Brain microvascular endothelial cell (primary cell): Measurements from ENCODE around the gene LMTK3.
"Not testable (repeated sequence)": the region's sequence is repeated elsewhere in the genome, so short reads cannot be mapped to it uniquely, and the experiment has no call there.

ENCODE experiments used
- DNase-seq: peaks from one replicate; pipeline ENCODE4 v3.0.0-alpha.2; 2020
- H3K27ac ChIP-seq: fragments of 250-450 bp; sonication (Bioruptor Pico); 2 replicates; pipeline ENCODE4 v1.5.1; 2020; ENCODE audit warnings: mild to moderate bottlenecking, moderate library complexity
- H3K27me3 ChIP-seq: fragments of 250-450 bp; sonication (Bioruptor Pico); replicated peaks from 2 replicates; pipeline ENCODE4 v1.5.1; 2020; ENCODE audit warnings: mild to moderate bottlenecking
- H3K36me3 ChIP-seq: fragments of 250-450 bp; sonication (Bioruptor Pico); replicated peaks from 2 replicates; pipeline ENCODE4 v1.5.1; 2020; ENCODE audit warnings: mild to moderate bottlenecking
- H3K4me3 ChIP-seq: 2 replicates; pipeline ENCODE4 v1.5.1; 2011; ENCODE audit warnings: low read depth, mild to moderate bottlenecking, control low read depth, low read length, moderate library complexity
- in situ Hi-C: cut with HindIII; loops from 2 replicates; pipeline ENCODE4 v1.10.0; 2017; ENCODE audit warnings: low sequenced_read_pairs, low pct_ligation_motif_present
- TF ChIP-seq, protein P1 (sequence below): IDR thresholded peaks from 2 replicates; pipeline ENCODE4 v1.5.1; 2011; ENCODE audit warnings: low read depth, mild to moderate bottlenecking, moderate library complexity, low read length, control low read depth, inconsistent platforms; ENCODE audit errors: missing control alignments

LMTK3 gene

DNA sequence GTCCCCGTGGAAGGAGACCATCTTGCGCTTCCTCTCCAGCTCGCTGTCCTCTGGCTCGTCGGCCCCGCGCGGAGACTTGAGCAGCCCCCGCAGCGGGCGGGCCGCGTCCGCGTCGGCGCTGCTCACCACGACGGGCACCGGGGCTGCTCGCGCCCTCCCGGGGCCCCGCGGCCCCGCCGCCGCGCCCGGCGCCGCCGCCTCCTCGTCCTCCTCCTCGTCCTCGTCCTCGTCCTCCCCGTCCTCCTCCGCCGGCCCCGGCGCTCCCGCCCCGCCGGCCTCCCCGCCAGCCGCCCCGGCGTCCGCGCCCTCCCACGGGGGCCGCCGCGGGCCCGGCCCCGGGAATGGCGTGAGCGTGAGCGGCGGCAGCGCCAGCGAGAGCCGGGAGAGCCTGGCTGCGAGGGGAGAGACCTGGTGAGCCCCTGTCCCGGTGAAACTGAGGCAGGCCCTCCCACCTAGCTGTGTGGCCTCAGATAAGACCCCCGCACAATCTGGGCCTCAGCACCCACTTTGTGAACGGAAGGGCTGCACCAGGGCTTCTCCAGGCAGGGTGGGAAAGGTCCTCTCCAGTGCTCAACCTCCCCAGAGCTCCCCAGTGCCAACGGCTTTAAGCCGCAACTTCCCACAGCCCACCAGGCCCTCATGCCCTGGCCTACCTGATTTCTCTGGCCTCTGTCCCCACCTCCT lies 17.8 kb downstream of the LMTK3 start:
- TF ChIP-seq, protein P1, sequence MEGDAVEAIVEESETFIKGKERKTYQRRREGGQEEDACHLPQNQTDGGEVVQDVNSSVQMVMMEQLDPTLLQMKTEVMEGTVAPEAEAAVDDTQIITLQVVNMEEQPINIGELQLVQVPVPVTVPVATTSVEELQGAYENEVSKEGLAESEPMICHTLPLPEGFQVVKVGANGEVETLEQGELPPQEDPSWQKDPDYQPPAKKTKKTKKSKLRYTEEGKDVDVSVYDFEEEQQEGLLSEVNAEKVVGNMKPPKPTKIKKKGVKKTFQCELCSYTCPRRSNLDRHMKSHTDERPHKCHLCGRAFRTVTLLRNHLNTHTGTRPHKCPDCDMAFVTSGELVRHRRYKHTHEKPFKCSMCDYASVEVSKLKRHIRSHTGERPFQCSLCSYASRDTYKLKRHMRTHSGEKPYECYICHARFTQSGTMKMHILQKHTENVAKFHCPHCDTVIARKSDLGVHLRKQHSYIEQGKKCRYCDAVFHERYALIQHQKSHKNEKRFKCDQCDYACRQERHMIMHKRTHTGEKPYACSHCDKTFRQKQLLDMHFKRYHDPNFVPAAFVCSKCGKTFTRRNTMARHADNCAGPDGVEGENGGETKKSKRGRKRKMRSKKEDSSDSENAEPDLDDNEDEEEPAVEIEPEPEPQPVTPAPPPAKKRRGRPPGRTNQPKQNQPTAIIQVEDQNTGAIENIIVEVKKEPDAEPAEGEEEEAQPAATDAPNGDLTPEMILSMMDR, result no peak
- H3K27me3 ChIP-seq, result peaks cover 17% of the 10 kb centered on the region
- in situ Hi-C loops, result no loop called here
- no peak overlapping the region for H3K27ac ChIP-seq
- no peak for DNase-seq
- H3K36me3 ChIP-seq, result no peaks in the 10 kb centered on the region
- peak overlapping the region; percentile 60 for H3K4me3 ChIP-seq

GRCh38 chr19:48492925-48493717 lies 18.5 kb downstream of the LMTK3 start:
- in situ Hi-C loops, result no loop called here
- no peak overlapping the region for H3K27ac ChIP-seq
- peak overlapping the region; percentile 60 for H3K4me3 ChIP-seq
- peak; percentile 96 for DNase-seq
- peaks cover 12% of the 10 kb centered on the region for H3K27me3 ChIP-seq
- no peaks in the 10 kb centered on the region for H3K36me3 ChIP-seq
- TF ChIP-seq, protein P1, result no peak

- Histone ChIP-seq H3K36me3 (no peaks in the 10 kb centered on the region), H3K27ac (no peak overlapping the region), H3K4me3 (no peak overlapping the region), H3K27me3 (peaks cover under 1% of the 10 kb centered on the region)
- no peak for DNase-seq
- in situ Hi-C loops, result no loop called here
- TF ChIP-seq, protein P1, result no peak
Measured at GRCh38 chr19:48491793-48492123, 19.9 kb downstream of the LMTK3 start.

DNA sequence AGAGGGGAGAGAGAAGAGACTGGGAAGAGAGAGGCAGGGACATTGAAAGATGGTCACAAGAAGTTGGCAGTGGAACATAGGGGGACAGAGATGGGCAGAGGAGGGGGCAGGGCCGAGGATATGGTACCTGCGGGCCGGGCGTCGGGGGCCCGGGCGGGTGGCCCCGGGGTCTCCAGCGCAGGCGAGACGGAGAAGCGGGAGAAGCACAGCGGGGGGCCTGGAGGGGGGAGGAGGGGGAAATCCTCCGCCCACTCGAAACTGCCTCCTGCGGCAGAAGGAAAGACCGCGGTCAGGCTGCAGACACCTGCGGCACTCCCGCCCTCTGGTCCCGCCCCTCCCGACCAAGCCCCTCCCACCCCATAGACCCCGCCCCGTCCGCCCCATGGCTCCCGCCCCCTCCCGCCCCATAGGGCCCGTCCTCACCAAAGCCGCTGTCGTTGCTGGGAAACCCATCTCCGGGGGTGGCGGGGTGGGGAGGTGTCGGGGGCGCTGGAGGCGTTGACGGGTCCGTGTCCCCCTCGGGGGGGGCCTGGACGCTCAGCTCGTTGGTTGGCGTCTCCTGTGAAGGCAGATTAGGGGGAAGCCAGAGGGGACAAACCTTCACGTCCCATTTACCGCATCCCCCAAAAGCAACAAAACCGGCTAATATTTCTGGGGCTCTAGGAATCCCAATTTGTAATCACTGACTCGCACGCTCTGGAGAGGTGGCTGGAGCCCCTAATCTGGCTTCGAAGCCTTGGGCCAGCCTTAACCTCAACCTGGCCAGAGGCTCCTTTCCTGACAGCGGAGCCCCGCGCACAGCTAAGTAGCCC lies 20.4 kb downstream of the LMTK3 start:
- TF ChIP-seq, protein P1, result no peak
- no peaks in the 10 kb centered on the region for H3K27me3 ChIP-seq
- no peaks in the 10 kb centered on the region for H3K36me3 ChIP-seq
- in situ Hi-C loops, result no loop called here
- no peak overlapping the region for H3K27ac ChIP-seq
- DNase-seq, result no peak
- no peak overlapping the region for H3K4me3 ChIP-seq

GRCh38 chr19:48489608-48490216 lies 21.9 kb downstream of the LMTK3 start:
- in situ Hi-C loops, result no loop called here
- TF ChIP-seq, protein P1, result peak; percentile 98
- peak; percentile 35 for DNase-seq

GRCh38 chr19:48488478-48488877 lies 23.2 kb downstream of the LMTK3 start:
- H3K36me3 ChIP-seq, H3K27me3 ChIP-seq, in situ Hi-C loops, H3K4me3 ChIP-seq, H3K27ac ChIP-seq, DNase-seq: not testable (repeated sequence)

More at GRCh38 chr19:48489608-48490216, 21.9 kb downstream of the LMTK3 start:
- no peaks in the 10 kb centered on the region for H3K36me3 ChIP-seq
- H3K4me3 ChIP-seq, result no peak overlapping the region
- no peaks in the 10 kb centered on the region for H3K27me3 ChIP-seq
- H3K27ac ChIP-seq, result no peak overlapping the region
